BLaER1 (cell line): ENCODE results near the gene NOL4L.
A peak's percentile ranks its signal among the peaks of the same experiment; 100 is the strongest.

Source experiments
- H3K27ac ChIP-seq: shearing (Covaris generic); formaldehyde crosslinking; 2 replicates; pipeline ENCODE4 v1.8.1; 2022
- H3K27me3 ChIP-seq: shearing (Covaris generic); formaldehyde crosslinking; 2 replicates; pipeline ENCODE4 v1.8.1; 2022
- H3K36me3 ChIP-seq: shearing (Covaris generic); formaldehyde crosslinking; 2 replicates; pipeline ENCODE4 v1.8.1; 2022
- H3K4me1 ChIP-seq: shearing (Covaris generic); formaldehyde crosslinking; 2 replicates; pipeline ENCODE4 v1.8.1; 2022
- H3K4me2 ChIP-seq: shearing (Covaris generic); formaldehyde crosslinking; 2 replicates; pipeline ENCODE4 v1.8.1; 2022
- H3K4me3 ChIP-seq: shearing (Covaris generic); formaldehyde crosslinking; 2 replicates; pipeline ENCODE4 v1.8.1; 2022
- H3K9ac ChIP-seq: shearing (Covaris generic); formaldehyde crosslinking; 2 replicates; pipeline ENCODE4 v1.8.1; 2022
- H3K9me3 ChIP-seq: shearing (Covaris generic); formaldehyde crosslinking; 2 replicates; pipeline ENCODE4 v1.8.1; 2022
- H4K20me1 ChIP-seq: shearing (Covaris generic); formaldehyde crosslinking; 2 replicates; pipeline ENCODE4 v1.8.1; 2022
- Cebpa-rat ChIP-seq: shearing (Covaris generic); IDR thresholded peaks from 2 replicates; pipeline ENCODE4 v1.8.1; 2022

The NOL4L gene

GRCh38 chr20:32625996-32626395 is 40.9 kb upstream of the NOL4L start:
- Histone ChIP-seq H3K4me3 (no peak overlapping the region), H3K4me2 (peak overlapping the region; percentile 99), H3K9me3 (no peaks in the 10 kb centered on the region), H3K9ac (no peak overlapping the region), H3K27me3 (no peaks in the 10 kb centered on the region), H4K20me1 (no peaks in the 10 kb centered on the region), H3K27ac (peak overlapping the region; percentile 20; the same call in 1 of the 2 replicates), H3K36me3 (no peaks in the 10 kb centered on the region), H3K4me1 (peaks cover 89% of the 10 kb centered on the region)
- no peak for TF ChIP-seq Cebpa-rat

- Histone ChIP-seq H3K9me3 (no peaks in the 10 kb centered on the region), H3K27me3 (no peaks in the 10 kb centered on the region), H3K4me3 (no peak overlapping the region), H3K27ac (no peak overlapping the region), H3K9ac (no peak overlapping the region), H4K20me1 (no peaks in the 10 kb centered on the region), H3K36me3 (no peaks in the 10 kb centered on the region), H3K4me1 (peaks cover 78% of the 10 kb centered on the region), H3K4me2 (no peak overlapping the region)
- no peak for TF ChIP-seq Cebpa-rat
These were observed 39.7 kb upstream of the NOL4L start for GRCh38 chr20:32624687-32625345.

- Histone ChIP-seq H4K20me1 (no peaks in the 10 kb centered on the region), H3K4me1 (peaks cover 67% of the 10 kb centered on the region), H3K9me3 (no peaks in the 10 kb centered on the region), H3K9ac (no peak overlapping the region), H3K4me3 (no peak overlapping the region), H3K27me3 (no peaks in the 10 kb centered on the region), H3K27ac (no peak overlapping the region), H3K36me3 (no peaks in the 10 kb centered on the region), H3K4me2 (peak overlapping the region; percentile 17; the same call in 1 of the 2 replicates)
- TF ChIP-seq Cebpa-rat = no peak
These were observed 38.6 kb upstream of the NOL4L start for GRCh38 chr20:32623667-32624157.

- Histone ChIP-seq H3K9me3 (no peaks in the 10 kb centered on the region), H3K4me1 (peaks cover 58% of the 10 kb centered on the region), H3K4me2 (peak overlapping the region; percentile 17; the same call in 1 of the 2 replicates), H4K20me1 (no peaks in the 10 kb centered on the region), H3K9ac (no peak overlapping the region), H3K36me3 (no peaks in the 10 kb centered on the region), H3K27ac (no peak overlapping the region; the same call in 1 of the 2 replicates), H3K4me3 (no peak overlapping the region), H3K27me3 (no peaks in the 10 kb centered on the region)
- TF ChIP-seq Cebpa-rat = no peak
These were observed 37.7 kb upstream of the NOL4L start for GRCh38 chr20:32622585-32623468.

GRCh38 chr20:32621891-32622584 is 36.9 kb upstream of the NOL4L start:
- Histone ChIP-seq H3K27ac (no peak overlapping the region; the same call in 1 of the 2 replicates), H4K20me1 (no peaks in the 10 kb centered on the region), H3K4me3 (no peak overlapping the region), H3K36me3 (no peaks in the 10 kb centered on the region), H3K9ac (no peak overlapping the region), H3K9me3 (no peaks in the 10 kb centered on the region), H3K27me3 (no peaks in the 10 kb centered on the region), H3K4me2 (peak overlapping the region; percentile 13; the same call in 1 of the 2 replicates), H3K4me1 (peaks cover 50% of the 10 kb centered on the region)
- TF ChIP-seq Cebpa-rat = no peak

GRCh38 chr20:32621071-32621890 is 36.1 kb upstream of the NOL4L start:
- H3K4me1 ChIP-seq = peaks cover 48% of the 10 kb centered on the region
- H3K9ac ChIP-seq = no peak overlapping the region
- H4K20me1 ChIP-seq = no peaks in the 10 kb centered on the region
- no peaks in the 10 kb centered on the region for H3K9me3 ChIP-seq
- H3K4me2 ChIP-seq = no peak overlapping the region; the same call in 1 of the 2 replicates
- no peak overlapping the region for H3K4me3 ChIP-seq
- no peak for TF ChIP-seq Cebpa-rat
- no peaks in the 10 kb centered on the region for H3K27me3 ChIP-seq
- H3K27ac ChIP-seq = no peak overlapping the region
- H3K36me3 ChIP-seq = no peaks in the 10 kb centered on the region

- H3K4me3 ChIP-seq = no peak overlapping the region
- H3K27me3 ChIP-seq = no peaks in the 10 kb centered on the region
- H3K4me2 ChIP-seq = no peak overlapping the region
- H4K20me1 ChIP-seq = no peaks in the 10 kb centered on the region
- no peak overlapping the region for H3K9ac ChIP-seq
- peaks cover 44% of the 10 kb centered on the region for H3K4me1 ChIP-seq
- TF ChIP-seq Cebpa-rat = no peak
- no peaks in the 10 kb centered on the region for H3K36me3 ChIP-seq
- no peaks in the 10 kb centered on the region for H3K9me3 ChIP-seq
- H3K27ac ChIP-seq = no peak overlapping the region
These were observed 34.5 kb upstream of the NOL4L start for GRCh38 chr20:32619586-32619985.

GRCh38 chr20:32614772-32615171 is 29.6 kb upstream of the NOL4L start:
- Histone ChIP-seq H3K27ac (no peak overlapping the region), H3K4me3 (no peak overlapping the region), H3K36me3 (no peaks in the 10 kb centered on the region), H3K4me1 (peaks cover 32% of the 10 kb centered on the region), H4K20me1 (no peaks in the 10 kb centered on the region), H3K27me3 (no peaks in the 10 kb centered on the region), H3K9ac (no peak overlapping the region), H3K9me3 (no peaks in the 10 kb centered on the region), H3K4me2 (no peak overlapping the region)
- no peak for TF ChIP-seq Cebpa-rat

- H3K27ac ChIP-seq = no peak overlapping the region
- TF ChIP-seq Cebpa-rat = no peak
- no peak overlapping the region for H3K9ac ChIP-seq
- no peaks in the 10 kb centered on the region for H3K27me3 ChIP-seq
- H3K4me2 ChIP-seq = no peak overlapping the region
- H3K4me1 ChIP-seq = peaks cover 37% of the 10 kb centered on the region
- H4K20me1 ChIP-seq = no peaks in the 10 kb centered on the region
- H3K4me3 ChIP-seq = no peak overlapping the region
- no peaks in the 10 kb centered on the region for H3K9me3 ChIP-seq
- H3K36me3 ChIP-seq = no peaks in the 10 kb centered on the region
These were observed 29.2 kb upstream of the NOL4L start for GRCh38 chr20:32614303-32614702.
